GM12878 (cell line): Measurements from ENCODE around the gene ADCY1. TPM values are rescaled to one million over a fixed set of nuclear protein-coding genes. Genes with fewer than 3 reads are reported as not detected.

ENCODE experiments used
- ATAC-seq: fragments of 200-7000 bp; cut with Tn5 transposase; 3 replicates; pipeline ENCODE4 v1.9.1; 2020; ENCODE audit warnings: mild to moderate bottlenecking, moderate library complexity
- BruUV-seq: library from RNA; stranded (reverse); fragments of 400-500 nt; replicated peaks from 2 replicates; lab custom pipeline; 2021; lab: Mats Ljungman, UMichigan
- CTCF ChIA-PET: fragments of 300-600 bp; sonication (Branson Sonifier 250); formaldehyde crosslinking; extraction: SDS; loops from one replicate; lab custom pipeline; 2021; ENCODE audit warnings: inconsistent platforms; lab: Yijun Ruan, JAX
- POLR2A ChIA-PET: fragments of 350-600 bp; formaldehyde crosslinking; extraction: SDS; loops from one replicate; lab custom pipeline; 2021; ENCODE audit warnings: inconsistent platforms; lab: Charles Lee
- RAD21 ChIA-PET: fragments of 300-600 bp; sonication (Branson Sonifier 250); formaldehyde crosslinking; loops from one replicate; lab custom pipeline; 2023; ENCODE audit warnings: antibody characterized with exemption; ENCODE audit not compliant: unreplicated experiment; lab: Charles Lee
- SMC1A ChIA-PET: fragments of 300-600 bp; sonication (Branson Sonifier 250); formaldehyde crosslinking; loops from one replicate; lab custom pipeline; 2023; ENCODE audit not compliant: unreplicated experiment, uncharacterized antibody; lab: Charles Lee
- DNase-seq: peaks from one replicate; pipeline ENCODE4 v3.0.0-alpha.2; 2011; ENCODE audit warnings: low read depth, low spot score
- FAIRE-seq: peaks from 3 replicates; lab custom pipeline; 2011; peaks lifted over from hg19 to GRCh38; lab: Jason Lieb, UNC
- H2AFZ ChIP-seq: 2 replicates; pipeline ENCODE4 v1.6.0; 2011; ENCODE audit warnings: low read depth, low read length, control low read depth; ENCODE audit not compliant: control insufficient read depth
- H3K27ac ChIP-seq: 2 replicates; pipeline ENCODE4 v1.5.1; 2011; ENCODE audit warnings: control low read depth; ENCODE audit not compliant: control insufficient read depth, insufficient read depth
- H3K27me3 ChIP-seq, 2 experiments: replicated peaks in 1 of 2; 2 replicates each; pipeline versions ENCODE4 v1.6.0 to v1.6.1; 2011; ENCODE audit warnings: low read length in 1 of 2; ENCODE audit not compliant: control insufficient read depth in 2 of 2, insufficient read depth in 2 of 2
- H3K36me3 ChIP-seq, 2 experiments: 2 replicates each; pipeline ENCODE4 v1.5.1; 2011; ENCODE audit warnings: low read length in 1 of 2; ENCODE audit not compliant: control insufficient read depth in 2 of 2, insufficient read depth in 2 of 2
- H3K4me1 ChIP-seq: 2 replicates; pipeline ENCODE4 v1.6.1; 2011; ENCODE audit warnings: mild to moderate bottlenecking, low read length, moderate library complexity, mixed read lengths; ENCODE audit not compliant: control insufficient read depth, insufficient read depth
- H3K4me2 ChIP-seq: 2 replicates; pipeline ENCODE4 v1.6.0; 2011; ENCODE audit warnings: control low read depth; ENCODE audit not compliant: control insufficient read depth, insufficient read depth
- H3K4me3 ChIP-seq: fragments of 200-600 bp; sonication (generic); 2 replicates; pipeline ENCODE4 v1.5.1; 2016
- H3K79me2 ChIP-seq: 2 replicates; pipeline ENCODE4 v1.6.0; 2011; ENCODE audit warnings: low read length; ENCODE audit not compliant: control insufficient read depth, insufficient read depth
- H3K9ac ChIP-seq: 2 replicates; pipeline ENCODE4 v1.8.0; 2011; ENCODE audit warnings: low read length, control low read depth, mixed read lengths; ENCODE audit not compliant: control insufficient read depth, insufficient read depth
- H3K9me3 ChIP-seq: replicated peaks from 3 replicates; pipeline ENCODE4 v1.5.1; 2011; ENCODE audit warnings: mild to moderate bottlenecking, low read length; ENCODE audit not compliant: control insufficient read depth, insufficient read depth
- H4K20me1 ChIP-seq: 2 replicates; pipeline ENCODE4 v1.6.0; 2011; ENCODE audit not compliant: control insufficient read depth, insufficient read depth
- BCL3 ChIP-seq: IDR thresholded peaks from 2 replicates; pipeline ENCODE4 v1.6.1; 2011; ENCODE audit warnings: borderline replicate concordance, low read depth, mild to moderate bottlenecking, moderate library complexity, low read length; ENCODE audit not compliant: insufficient read depth, poor library complexity, severe bottlenecking
- CBX5 ChIP-seq: sonication (generic); IDR thresholded peaks from 2 replicates; pipeline ENCODE4 v1.6.1; 2016; ENCODE audit warnings: low read depth, moderate library complexity, mild to moderate bottlenecking, inconsistent platforms
- CEBPZ ChIP-seq: fragments of 150-350 bp; IDR thresholded peaks from 2 replicates; pipeline ENCODE4 v1.6.1; 2016; ENCODE audit warnings: low read depth, low read length
- E4F1 ChIP-seq: fragments of 450-650 bp; IDR thresholded peaks from 2 replicates; pipeline ENCODE4 v1.6.1; 2018; ENCODE audit warnings: borderline replicate concordance, mild to moderate bottlenecking; ENCODE audit not compliant: partially characterized antibody
- EGR1 ChIP-seq, 2 experiments: IDR thresholded peaks; 1 replicate in 1 of 2; 2 replicates in 1 of 2; pipeline ENCODE4 v1.6.1; 2011 to 2012; ENCODE audit warnings: low read depth in 2 of 2, low read length in 2 of 2, borderline replicate concordance in 1 of 2, mild to moderate bottlenecking in 1 of 2, moderate library complexity in 1 of 2
- FOXM1 ChIP-seq: IDR thresholded peaks from 2 replicates; pipeline ENCODE4 v1.6.1; 2012; ENCODE audit warnings: low read depth, mild to moderate bottlenecking, inconsistent platforms, low read length, moderate library complexity
- HSF1 ChIP-seq: fragments of 150-350 bp; IDR thresholded peaks from 2 replicates; pipeline ENCODE4 v1.6.1; 2014; ENCODE audit warnings: mild to moderate bottlenecking, low read depth, low read length
- IKZF1 ChIP-seq: fragments of 450-650 bp; conservative IDR thresholded peaks from 2 replicates; pipeline ENCODE4 v1.6.1; 2017; ENCODE audit warnings: antibody characterized with exemption, mild to moderate bottlenecking
- MYB ChIP-seq: fragments of 150-350 bp; IDR thresholded peaks from 2 replicates; pipeline ENCODE4 v1.6.1; 2014; ENCODE audit warnings: mild to moderate bottlenecking, low read depth, low read length, borderline replicate concordance
- NFIC ChIP-seq: IDR thresholded peaks from 2 replicates; pipeline ENCODE4 v1.6.1; 2012; ENCODE audit warnings: low read depth, mild to moderate bottlenecking, inconsistent platforms, low read length, moderate library complexity
- RAD51 ChIP-seq: fragments of 450-650 bp; IDR thresholded peaks from 2 replicates; pipeline ENCODE4 v1.6.1; 2016; ENCODE audit warnings: moderate library complexity, mild to moderate bottlenecking, inconsistent platforms
- RBBP5 ChIP-seq: fragments of 200-600 bp; sonication (generic); conservative IDR thresholded peaks from 2 replicates; pipeline ENCODE4 v1.6.1; 2016
- RCOR1 ChIP-seq: conservative IDR thresholded peaks from 2 replicates; pipeline ENCODE4 v1.6.1; 2012; ENCODE audit warnings: low read depth, low read length, improper control_type of control experiment
- SMARCA5 ChIP-seq: fragments of 450-650 bp; IDR thresholded peaks from 2 replicates; pipeline ENCODE4 v1.6.1; 2017; ENCODE audit warnings: mild to moderate bottlenecking
- SMC3 ChIP-seq: IDR thresholded peaks from 2 replicates; pipeline ENCODE4 v1.6.1; 2011; ENCODE audit warnings: low read length, improper control_type of control experiment, borderline replicate concordance
- WGBS: methylation state at CpG from one replicate; pipeline ENCODE4 v1.1.6; 2016; ENCODE audit warnings: low lambda C conversion rate; ENCODE audit not compliant: insufficient replicate concordance, insufficient coverage; ENCODE audit errors: missing lambda C conversion rate; 5-methylcytosine and 5-hydroxymethylcytosine counted together
- in situ Hi-C: fragments of 300-500 bp; cut with MboI; formaldehyde crosslinking; loops from 9 replicates; pipeline ENCODE4 v1.14.3; 2018; ENCODE audit warnings: mixed read lengths
- intact Hi-C: fragments of 100-400 bp; cut with micrococcal nuclease; formaldehyde crosslinking; loops from one replicate; pipeline ENCODE4 v1.14.2; 2022; ENCODE audit not compliant: unreplicated experiment
- polyA plus RNA-seq, 11 experiments: library from polyadenylated mRNA; depleted of rRNA in 4 of 11; unstranded in 6 of 11; stranded (reverse) in 5 of 11; fragments of >200 nt; fragmentation: Nextera tagmentation in 4 of 11; fragmentation: Illumina TruSeq in 1 of 11; extraction: Ambion mirVana in 4 of 11; extraction: Trizol in 1 of 11; gene quantifications; 1 replicate in 1 of 11; 2 replicates in 10 of 11; pipeline versions ENCODE4 v1.2.1 to v1.2.3, GENCODE V29; 2011 to 2016; ENCODE audit warnings: inconsistent platforms in 2 of 11, missing spikeins in 2 of 11, low read depth in 1 of 11
- total RNA-seq, 4 experiments: library from RNA; depleted of rRNA in 3 of 4; stranded (reverse); fragments of >200 nt in 3 of 4; fragmentation: Illumina TruSeq in 1 of 4; extraction: Trizol in 1 of 4; gene quantifications; 2 replicates each; pipeline versions ENCODE4 v1.2.1 to v1.2.3, GENCODE V29; 2013 to 2021

ADCY1 gene
- total and polyA plus RNA-seq, 10 of the 15 experiments (the other 5 are each of a cell fraction or from before 2014, with no cell fraction given): 0.13 to 1.4 (median 0.45) TPM; not detected in 1

- intact Hi-C loops: no loop called here
- no peak overlapping the region for H3K27ac ChIP-seq
- DNase-seq (no peak), FAIRE-seq (no peak), ATAC-seq (no peak)
- H3K4me3 ChIP-seq: no peak overlapping the region
- ChIA-PET RAD21 (no interaction called here), SMC1A (no interaction called here), POLR2A (no interaction called here), CTCF (no interaction called here)
- BruUV-seq: no TSS peak
- in situ Hi-C loops: no loop called here
- no peaks in the 10 kb centered on the region for H3K79me2 ChIP-seq
- no peaks in the 10 kb centered on the region for H4K20me1 ChIP-seq
- 18% methylated on average over 10 of the region's 10 CpGs for WGBS
- H3K9me3 ChIP-seq: no peaks in the 10 kb centered on the region
- H3K36me3 ChIP-seq: no peaks in the 10 kb centered on the region
- no peaks in the 10 kb centered on the region for H3K4me1 ChIP-seq
- peaks cover 1 to 5% of the 10 kb centered on the region in 2 experiments; a peak in 3 of 4 replicates for H3K27me3 ChIP-seq
- no peak overlapping the region for H2AFZ ChIP-seq
- H3K9ac ChIP-seq: no peak overlapping the region
- H3K4me2 ChIP-seq: no peak overlapping the region
- TF ChIP-seq CEBPZ: no peak
- no peak for TF ChIP-seq MYB
- no peak for TF ChIP-seq FOXM1
- TF ChIP-seq SMC3: no peak
- no peak for TF ChIP-seq EGR1 (IDR thresholded peaks at IDR 0.05; ENCODE audit: borderline replicate concordance in 1 of 2, low read depth in 2 of 2, low read length in 2 of 2)
- no peak for TF ChIP-seq SMARCA5
- no peak for TF ChIP-seq HSF1
- TF ChIP-seq BCL3: no peak
- no peak for TF ChIP-seq CBX5
- no peak for TF ChIP-seq E4F1
- no peak for TF ChIP-seq NFIC
- no peak for TF ChIP-seq RCOR1
- no peak for TF ChIP-seq IKZF1
- TF ChIP-seq RBBP5: no peak
- no peak for TF ChIP-seq RAD51
These were observed 5.5 kb upstream of the ADCY1 start for GRCh38 chr7:45568536-45569289.
